ENCODE data around the gene TMEM140.

TMEM140 gene

DNA sequence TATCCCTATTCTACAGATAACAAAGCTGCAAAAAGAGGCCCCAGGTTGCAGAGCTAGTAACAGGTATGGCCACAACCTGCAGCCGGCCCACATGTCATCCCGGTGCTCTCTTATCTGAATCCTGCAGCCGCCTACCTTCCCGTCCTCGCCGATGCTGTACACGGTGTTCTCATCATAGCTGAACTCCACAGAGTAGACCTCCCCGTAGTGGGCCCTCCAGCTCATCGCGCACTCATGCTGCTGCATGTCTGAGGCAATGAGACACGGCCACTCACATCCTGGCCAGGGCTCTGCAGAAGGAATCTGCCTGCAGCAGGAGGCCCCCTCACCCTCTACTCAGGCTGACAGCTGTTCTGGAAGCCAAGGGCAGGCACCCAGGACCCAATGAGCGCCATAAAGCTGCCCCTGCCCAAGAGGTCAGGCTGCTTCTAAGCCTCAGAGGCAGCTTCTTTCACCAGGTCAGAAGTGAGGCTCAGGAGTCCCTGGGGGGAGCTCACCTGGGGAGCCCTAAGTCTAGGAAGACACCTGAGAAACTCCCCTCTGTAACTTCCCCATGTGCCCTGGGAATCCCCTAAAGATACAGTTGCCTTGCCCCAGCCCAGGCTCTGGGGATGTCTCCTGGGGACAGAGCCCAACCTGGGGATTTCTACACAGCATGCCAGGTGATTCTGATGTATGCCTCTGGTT is 40.6 kb downstream of the TMEM140 start:
- ATAC-seq, result no peak
- no peak for TF ChIP-seq TOX (CRISPR knock-in tag; IDR thresholded peaks at IDR 0.05; ENCODE audit: borderline replicate concordance)
- no peak for TF ChIP-seq RARB (CRISPR knock-in tag; IDR thresholded peaks at IDR 0.05)
- no peak for TF ChIP-seq ZNF565 (CRISPR knock-in tag; conservative IDR thresholded peaks at IDR 0.05; ENCODE audit: low read depth)
- no peak for TF ChIP-seq ESRRG (CRISPR knock-in tag; IDR thresholded peaks at IDR 0.05)
- TF ChIP-seq CREB5 (CRISPR knock-in tag; IDR thresholded peaks at IDR 0.05; ENCODE audit: low read depth), result no peak
- no peak for TF ChIP-seq ZNF70 (CRISPR knock-in tag; IDR thresholded peaks at IDR 0.05)
- TF ChIP-seq PATZ1 (CRISPR knock-in tag; IDR thresholded peaks at IDR 0.05; ENCODE audit: borderline replicate concordance), result no peak
- TF ChIP-seq ARNTL (CRISPR knock-in tag; IDR thresholded peaks at IDR 0.05; ENCODE audit: borderline replicate concordance, low read depth), result no peak
- no peak for TF ChIP-seq ZFP30 (CRISPR knock-in tag; IDR thresholded peaks at IDR 0.05)
- TF ChIP-seq SNAI2 (CRISPR knock-in tag; IDR thresholded peaks at IDR 0.05), result no peak
- TF ChIP-seq GLIS3 (CRISPR knock-in tag; IDR thresholded peaks at IDR 0.05), result no peak
- no peak for TF ChIP-seq ZC3H10 (CRISPR knock-in tag; IDR thresholded peaks at IDR 0.05)
- TF ChIP-seq ZFP3 (CRISPR knock-in tag; IDR thresholded peaks at IDR 0.05), result no peak
- no peak for TF ChIP-seq BACH2 (CRISPR knock-in tag; IDR thresholded peaks at IDR 0.05; ENCODE audit: borderline replicate concordance)
- no peak for TF ChIP-seq CSDC2 (CRISPR knock-in tag; IDR thresholded peaks at IDR 0.05)
- TF ChIP-seq, protein P1, sequence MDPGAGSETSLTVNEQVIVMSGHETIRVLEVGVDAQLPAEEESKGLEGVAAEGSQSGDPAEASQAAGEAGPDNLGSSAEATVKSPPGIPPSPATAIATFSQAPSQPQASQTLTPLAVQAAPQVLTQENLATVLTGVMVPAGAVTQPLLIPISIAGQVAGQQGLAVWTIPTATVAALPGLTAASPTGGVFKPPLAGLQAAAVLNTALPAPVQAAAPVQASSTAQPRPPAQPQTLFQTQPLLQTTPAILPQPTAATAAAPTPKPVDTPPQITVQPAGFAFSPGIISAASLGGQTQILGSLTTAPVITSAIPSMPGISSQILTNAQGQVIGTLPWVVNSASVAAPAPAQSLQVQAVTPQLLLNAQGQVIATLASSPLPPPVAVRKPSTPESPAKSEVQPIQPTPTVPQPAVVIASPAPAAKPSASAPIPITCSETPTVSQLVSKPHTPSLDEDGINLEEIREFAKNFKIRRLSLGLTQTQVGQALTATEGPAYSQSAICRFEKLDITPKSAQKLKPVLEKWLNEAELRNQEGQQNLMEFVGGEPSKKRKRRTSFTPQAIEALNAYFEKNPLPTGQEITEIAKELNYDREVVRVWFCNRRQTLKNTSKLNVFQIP (CRISPR knock-in tag; IDR thresholded peaks at IDR 0.05; ENCODE audit: borderline replicate concordance, low read depth), result no peak
- TF ChIP-seq TCF4 (CRISPR knock-in tag; IDR thresholded peaks at IDR 0.05; ENCODE audit: borderline replicate concordance), result no peak
- TF ChIP-seq ISL1 (CRISPR knock-in tag; IDR thresholded peaks at IDR 0.05), result no peak
- no peak for TF ChIP-seq ZNF8 (CRISPR knock-in tag; IDR thresholded peaks at IDR 0.05)

DNA sequence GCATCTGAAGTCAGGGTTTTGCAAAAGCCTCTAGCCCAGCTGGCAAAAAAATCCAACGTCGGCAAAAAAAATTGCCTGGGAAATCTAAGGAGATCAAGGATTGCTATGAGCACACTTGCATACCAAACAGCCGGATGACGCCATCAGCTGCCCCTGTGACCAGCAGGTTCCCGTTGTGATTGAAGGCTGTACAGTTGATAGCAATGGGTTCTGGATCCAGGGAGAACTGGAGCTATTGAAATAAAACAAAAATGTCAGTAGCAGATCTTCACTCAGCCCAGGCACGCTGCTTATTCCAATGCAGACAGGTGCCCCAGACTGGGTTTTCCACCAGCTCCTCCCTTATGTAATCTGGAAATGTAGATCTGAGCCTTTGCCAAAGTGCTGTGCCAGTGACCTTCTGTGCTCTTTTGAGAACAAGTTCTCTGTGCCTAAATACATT is 41.4 kb downstream of the TMEM140 start:
- ATAC-seq, result no peak

More for the DNA sequence above, 41.4 kb downstream of the TMEM140 start:
- TF ChIP-seq BACH2 (CRISPR knock-in tag; IDR thresholded peaks at IDR 0.05; ENCODE audit: borderline replicate concordance) (no peak), ZC3H10 (CRISPR knock-in tag; IDR thresholded peaks at IDR 0.05) (no peak), RARB (CRISPR knock-in tag; IDR thresholded peaks at IDR 0.05) (no peak), GLIS3 (CRISPR knock-in tag; IDR thresholded peaks at IDR 0.05) (no peak), ZFP30 (CRISPR knock-in tag; IDR thresholded peaks at IDR 0.05) (no peak), CREB5 (CRISPR knock-in tag; IDR thresholded peaks at IDR 0.05; ENCODE audit: low read depth) (no peak), ARNTL (CRISPR knock-in tag; IDR thresholded peaks at IDR 0.05; ENCODE audit: borderline replicate concordance, low read depth) (no peak), ZNF70 (CRISPR knock-in tag; IDR thresholded peaks at IDR 0.05) (no peak), CSRNP3 (CRISPR knock-in tag; IDR thresholded peaks at IDR 0.05) (no peak), ZFP3 (CRISPR knock-in tag; IDR thresholded peaks at IDR 0.05) (no peak), CSDC2 (CRISPR knock-in tag; IDR thresholded peaks at IDR 0.05) (no peak)
- TF ChIP-seq, protein P2, sequence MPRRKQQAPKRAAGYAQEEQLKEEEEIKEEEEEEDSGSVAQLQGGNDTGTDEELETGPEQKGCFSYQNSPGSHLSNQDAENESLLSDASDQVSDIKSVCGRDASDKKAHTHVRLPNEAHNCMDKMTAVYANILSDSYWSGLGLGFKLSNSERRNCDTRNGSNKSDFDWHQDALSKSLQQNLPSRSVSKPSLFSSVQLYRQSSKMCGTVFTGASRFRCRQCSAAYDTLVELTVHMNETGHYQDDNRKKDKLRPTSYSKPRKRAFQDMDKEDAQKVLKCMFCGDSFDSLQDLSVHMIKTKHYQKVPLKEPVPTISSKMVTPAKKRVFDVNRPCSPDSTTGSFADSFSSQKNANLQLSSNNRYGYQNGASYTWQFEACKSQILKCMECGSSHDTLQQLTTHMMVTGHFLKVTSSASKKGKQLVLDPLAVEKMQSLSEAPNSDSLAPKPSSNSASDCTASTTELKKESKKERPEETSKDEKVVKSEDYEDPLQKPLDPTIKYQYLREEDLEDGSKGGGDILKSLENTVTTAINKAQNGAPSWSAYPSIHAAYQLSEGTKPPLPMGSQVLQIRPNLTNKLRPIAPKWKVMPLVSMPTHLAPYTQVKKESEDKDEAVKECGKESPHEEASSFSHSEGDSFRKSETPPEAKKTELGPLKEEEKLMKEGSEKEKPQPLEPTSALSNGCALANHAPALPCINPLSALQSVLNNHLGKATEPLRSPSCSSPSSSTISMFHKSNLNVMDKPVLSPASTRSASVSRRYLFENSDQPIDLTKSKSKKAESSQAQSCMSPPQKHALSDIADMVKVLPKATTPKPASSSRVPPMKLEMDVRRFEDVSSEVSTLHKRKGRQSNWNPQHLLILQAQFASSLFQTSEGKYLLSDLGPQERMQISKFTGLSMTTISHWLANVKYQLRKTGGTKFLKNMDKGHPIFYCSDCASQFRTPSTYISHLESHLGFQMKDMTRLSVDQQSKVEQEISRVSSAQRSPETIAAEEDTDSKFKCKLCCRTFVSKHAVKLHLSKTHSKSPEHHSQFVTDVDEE (CRISPR knock-in tag; IDR thresholded peaks at IDR 0.05), result no peak
